ENCODE results near the gene LIX1.
"Not testable (repeated sequence)": the region's sequence is repeated elsewhere in the genome, so short reads cannot be mapped to it uniquely, and the experiment has no call there.

Gene LIX1

GRCh38 chr5:97085459-97086181, 56.8 kb downstream of the LIX1 start:
- DNase-seq (ENCODE audit: insufficient read length) (no peak), FAIRE-seq (no peak)
- no peak for TF ChIP-seq POLR2A (IDR thresholded peaks at IDR 0.05; ENCODE audit: low read depth, low read length)
- TF ChIP-seq TAF1 (IDR thresholded peaks at IDR 0.05; ENCODE audit: borderline replicate concordance, low read depth, low read length): no peak
- no peak for TF ChIP-seq POLR2AphosphoS5 (IDR thresholded peaks at IDR 0.05; ENCODE audit: low read depth, low read length)

GRCh38 chr5:97084782-97085458, 57.5 kb downstream of the LIX1 start:
- FAIRE-seq; DNase-seq (ENCODE audit: insufficient read length): not testable (repeated sequence)

- no peak for DNase-seq (ENCODE audit: insufficient read length)
- TF ChIP-seq TAF1 (IDR thresholded peaks at IDR 0.05; ENCODE audit: borderline replicate concordance, low read depth, low read length) (no peak), POLR2AphosphoS5 (IDR thresholded peaks at IDR 0.05; ENCODE audit: low read depth, low read length) (no peak), POLR2A (IDR thresholded peaks at IDR 0.05; ENCODE audit: low read depth, low read length) (no peak)
- peak; percentile 36 for FAIRE-seq
These were observed 63.3 kb downstream of the LIX1 start for GRCh38 chr5:97078958-97079743.

- TF ChIP-seq POLR2A (IDR thresholded peaks at IDR 0.05; ENCODE audit: low read depth, low read length): no peak
- TF ChIP-seq POLR2AphosphoS5 (IDR thresholded peaks at IDR 0.05; ENCODE audit: low read depth, low read length): no peak
- no peak for TF ChIP-seq TAF1 (IDR thresholded peaks at IDR 0.05; ENCODE audit: borderline replicate concordance, low read depth, low read length)
- no peak for FAIRE-seq
- DNase-seq (ENCODE audit: insufficient read length): no peak
These were observed 65.2 kb downstream of the LIX1 start for GRCh38 chr5:97077246-97077645.

- FAIRE-seq (no peak), DNase-seq (ENCODE audit: insufficient read length) (no peak)
- TF ChIP-seq POLR2A (IDR thresholded peaks at IDR 0.05; ENCODE audit: low read depth, low read length) (no peak), POLR2AphosphoS5 (IDR thresholded peaks at IDR 0.05; ENCODE audit: low read depth, low read length) (no peak), TAF1 (IDR thresholded peaks at IDR 0.05; ENCODE audit: borderline replicate concordance, low read depth, low read length) (no peak)
These were observed 66.3 kb downstream of the LIX1 start for GRCh38 chr5:97076098-97076497.

GRCh38 chr5:97075649-97076048, 66.8 kb downstream of the LIX1 start:
- DNase-seq (ENCODE audit: insufficient read length) (no peak), FAIRE-seq (no peak)
- no peak for TF ChIP-seq TAF1 (IDR thresholded peaks at IDR 0.05; ENCODE audit: borderline replicate concordance, low read depth, low read length)
- TF ChIP-seq POLR2A (IDR thresholded peaks at IDR 0.05; ENCODE audit: low read depth, low read length): no peak

- no peak for FAIRE-seq
- no peak for TF ChIP-seq POLR2A (IDR thresholded peaks at IDR 0.05; ENCODE audit: low read depth, low read length)
- TF ChIP-seq TAF1 (IDR thresholded peaks at IDR 0.05; ENCODE audit: borderline replicate concordance, low read depth, low read length): no peak
- no peak for TF ChIP-seq POLR2AphosphoS5 (IDR thresholded peaks at IDR 0.05; ENCODE audit: low read depth, low read length)
- DNase-seq (ENCODE audit: insufficient read length): no peak
These were observed 67.4 kb downstream of the LIX1 start for GRCh38 chr5:97074859-97075489.

- no peak for DNase-seq (ENCODE audit: insufficient read length)
- no peak for FAIRE-seq
- TF ChIP-seq POLR2AphosphoS5 (IDR thresholded peaks at IDR 0.05; ENCODE audit: low read depth, low read length): no peak
- no peak for TF ChIP-seq POLR2A (IDR thresholded peaks at IDR 0.05; ENCODE audit: low read depth, low read length)
- TF ChIP-seq TAF1 (IDR thresholded peaks at IDR 0.05; ENCODE audit: borderline replicate concordance, low read depth, low read length): no peak
These were observed 69.0 kb downstream of the LIX1 start for GRCh38 chr5:97073420-97073819.

GRCh38 chr5:97072696-97073095, 69.7 kb downstream of the LIX1 start:
- TF ChIP-seq TAF1 (IDR thresholded peaks at IDR 0.05; ENCODE audit: borderline replicate concordance, low read depth, low read length) (no peak), POLR2AphosphoS5 (IDR thresholded peaks at IDR 0.05; ENCODE audit: low read depth, low read length) (no peak), POLR2A (IDR thresholded peaks at IDR 0.05; ENCODE audit: low read depth, low read length) (no peak)
- FAIRE-seq: no peak
- DNase-seq (ENCODE audit: insufficient read length): no peak

- no peak for FAIRE-seq
- TF ChIP-seq POLR2AphosphoS5 (IDR thresholded peaks at IDR 0.05; ENCODE audit: low read depth, low read length): no peak
- no peak for TF ChIP-seq POLR2A (IDR thresholded peaks at IDR 0.05; ENCODE audit: low read depth, low read length)
- no peak for TF ChIP-seq TAF1 (IDR thresholded peaks at IDR 0.05; ENCODE audit: borderline replicate concordance, low read depth, low read length)
- DNase-seq (ENCODE audit: insufficient read length): no peak
These were observed 70.4 kb downstream of the LIX1 start for GRCh38 chr5:97071993-97072392.

- no peak for FAIRE-seq
- TF ChIP-seq TAF1 (IDR thresholded peaks at IDR 0.05; ENCODE audit: borderline replicate concordance, low read depth, low read length) (no peak), POLR2AphosphoS5 (IDR thresholded peaks at IDR 0.05; ENCODE audit: low read depth, low read length) (no peak), POLR2A (IDR thresholded peaks at IDR 0.05; ENCODE audit: low read depth, low read length) (no peak)
- DNase-seq (ENCODE audit: insufficient read length): no peak
These were observed 71.3 kb downstream of the LIX1 start for GRCh38 chr5:97071101-97071500.

Measured in GM12892 (cell line).